K562 (cell line): ENCODE results near the gene SLC13A3. TPM values are rescaled to one million over a fixed set of nuclear protein-coding genes. Genes with fewer than 3 reads are reported as not detected.

Experiments used
- FOXK2 ChIP-seq, 2 experiments: fragments of 450-650 bp; IDR thresholded peaks in 1 of 2; conservative IDR thresholded peaks in 1 of 2; 2 replicates each; pipeline ENCODE4 v1.6.1; 2016; ENCODE audit warnings: low read depth in 2 of 2, mild to moderate bottlenecking in 1 of 2
- MIER1 ChIP-seq: fragments of 450-650 bp; IDR thresholded peaks from 2 replicates; pipeline ENCODE4 v1.6.1; 2016; ENCODE audit warnings: antibody characterized with exemption, mild to moderate bottlenecking, low read depth
- MTA1 ChIP-seq: fragments of 450-650 bp; IDR thresholded peaks from 2 replicates; pipeline ENCODE4 v1.6.1; 2017; ENCODE audit warnings: borderline replicate concordance
- NFIC ChIP-seq: fragments of 450-650 bp; IDR thresholded peaks from 2 replicates; pipeline ENCODE4 v1.6.1; 2017; ENCODE audit warnings: mild to moderate bottlenecking, inconsistent platforms
- POLR2A ChIP-seq: fragments of 450-650 bp; conservative IDR thresholded peaks from 2 replicates; pipeline ENCODE4 v1.6.1; 2016
- SIN3A ChIP-seq, 2 experiments: fragments of 150-350 bp in 1 of 2; IDR thresholded peaks; 2 replicates each; pipeline ENCODE4 v1.6.1; 2011 to 2016; ENCODE audit warnings: borderline replicate concordance in 2 of 2, low read depth in 2 of 2, low read length in 2 of 2, mild to moderate bottlenecking in 2 of 2, moderate library complexity in 2 of 2; ENCODE audit not compliant: control insufficient read depth in 1 of 2
- SOX6 ChIP-seq: fragments of 450-650 bp; IDR thresholded peaks from 2 replicates; pipeline ENCODE4 v1.6.1; 2014; ENCODE audit warnings: mild to moderate bottlenecking
- ZBTB1 ChIP-seq: sonication (generic); formaldehyde crosslinking; IDR thresholded peaks from 2 replicates; pipeline ENCODE4 v1.8.1; 2023; ENCODE audit warnings: missing genetic modification reagents, low read depth, mild to moderate bottlenecking, borderline replicate concordance
- ZC3H4 ChIP-seq: sonication (generic); formaldehyde crosslinking; IDR thresholded peaks from 2 replicates; pipeline ENCODE4 v1.9.0; 2021; ENCODE audit warnings: missing genetic modification reagents, borderline replicate concordance
- polyA plus RNA-seq, 8 experiments: library from polyadenylated mRNA; depleted of rRNA in 4 of 8; stranded (reverse) in 5 of 8; unstranded in 3 of 8; fragments of >200 nt; fragmentation: Nextera tagmentation in 2 of 8; fragmentation: Illumina TruSeq in 1 of 8; extraction: Ambion mirVana in 2 of 8; extraction: Trizol in 1 of 8; gene quantifications; 2 replicates each; pipeline versions ENCODE4 v1.2.1 to v1.2.3, GENCODE V29; 2011 to 2014; ENCODE audit warnings: inconsistent platforms in 1 of 8, missing spikeins in 1 of 8
- total RNA-seq, 7 experiments: library from RNA; depleted of rRNA in 6 of 7; stranded (reverse); fragments of >200 nt in 6 of 7; fragmentation: Illumina TruSeq in 2 of 7; extraction: Trizol in 2 of 7; gene quantifications; 2 replicates each; pipeline versions ENCODE4 v1.2.1 to v1.2.3, GENCODE V29; 2011 to 2021; ENCODE audit warnings: low replicate concordance in 1 of 7
- TF ChIP-seq, protein P1 (sequence below): sonication (generic); formaldehyde crosslinking; IDR thresholded peaks from 2 replicates; pipeline ENCODE4 v1.8.0; 2023; ENCODE audit warnings: mild to moderate bottlenecking, missing genetic modification reagents
- TF ChIP-seq, protein P2 (sequence below): sonication (generic); formaldehyde crosslinking; IDR thresholded peaks from 2 replicates; pipeline ENCODE4 v1.8.0; 2022; ENCODE audit warnings: mild to moderate bottlenecking, missing genetic modification reagents
- TF ChIP-seq, protein P3 (sequence below): fragments of 450-650 bp; IDR thresholded peaks from 2 replicates; pipeline ENCODE4 v1.6.1; 2016; ENCODE audit warnings: borderline replicate concordance
- TF ChIP-seq, protein P4 (sequence below): sonication (generic); formaldehyde crosslinking; IDR thresholded peaks from 2 replicates; pipeline ENCODE4 v1.8.0; 2023; ENCODE audit warnings: mild to moderate bottlenecking, missing genetic modification reagents

Gene SLC13A3
- total and polyA plus RNA-seq, 9 of the 15 experiments (the other 6 are each of a cell fraction or from before 2014, with no cell fraction given): 5.5 to 16.4 (median 8.5) TPM

DNA sequence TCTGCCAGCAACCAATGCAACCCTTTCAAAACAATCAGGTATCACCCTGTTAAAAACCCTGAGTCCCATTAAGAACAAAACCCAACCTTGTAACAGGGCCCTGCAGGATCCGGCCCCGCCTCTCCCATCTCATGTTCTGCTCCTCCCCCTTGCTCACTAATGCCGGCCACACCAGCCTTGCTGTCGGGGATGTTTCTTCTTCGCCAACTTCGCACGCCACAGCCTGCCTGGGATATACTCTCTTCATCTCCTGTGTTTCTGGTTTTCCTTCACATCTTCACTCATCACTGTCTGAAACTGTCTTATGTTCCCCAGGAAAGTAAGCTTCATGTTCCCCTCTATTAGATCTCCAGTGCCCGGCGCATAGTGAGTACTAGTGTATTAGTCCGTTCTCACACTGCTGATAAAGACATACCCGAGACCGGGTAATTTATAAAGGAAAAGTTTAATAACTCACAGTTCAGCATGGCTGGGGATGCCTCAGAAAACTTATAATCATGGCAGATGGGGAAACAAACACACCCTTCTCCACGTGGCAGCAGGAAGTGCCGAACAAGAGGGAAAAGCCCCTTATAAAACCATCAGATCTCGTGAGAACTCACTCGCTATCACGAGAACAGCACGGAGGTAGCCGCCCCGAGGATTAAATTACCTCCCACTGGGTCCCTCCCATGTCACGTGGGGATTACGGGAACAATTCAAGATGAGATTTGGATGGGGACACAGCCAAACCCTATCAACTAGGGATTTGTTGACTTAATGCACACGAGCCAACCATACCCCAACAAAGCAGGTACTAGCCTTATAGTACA is 32.9 kb upstream of the SLC13A3 start (continued):
- TF ChIP-seq POLR2A (peak; percentile 89), NFIC (0 out of 2 replicates have a peak, but pooled peaks have one; percentile 3), MTA1 (no peak), FOXK2 (conservative IDR thresholded peaks at IDR 0.05 in 1 of 2, IDR thresholded peaks at IDR 0.05 in 1 of 2; ENCODE audit: low read depth in 2 of 2) (peak; percentile 73 to 82), SIN3A (IDR thresholded peaks at IDR 0.05; ENCODE audit: borderline replicate concordance in 2 of 2, control insufficient read depth in 1 of 2, low read depth in 2 of 2, low read length in 2 of 2) (peak; percentile 75 to 95; a peak in 3 of 4 replicates), MIER1 (no peak), SOX6 (peak; percentile 67; the same call in 1 of the 2 replicates), ZC3H4 (CRISPR knock-in tag) (0 out of 2 replicates have a peak, but pooled peaks have one; percentile 20), ZBTB1 (CRISPR knock-in tag) (0 out of 2 replicates have a peak, but pooled peaks have one; percentile 37)
- TF ChIP-seq, protein P1, sequence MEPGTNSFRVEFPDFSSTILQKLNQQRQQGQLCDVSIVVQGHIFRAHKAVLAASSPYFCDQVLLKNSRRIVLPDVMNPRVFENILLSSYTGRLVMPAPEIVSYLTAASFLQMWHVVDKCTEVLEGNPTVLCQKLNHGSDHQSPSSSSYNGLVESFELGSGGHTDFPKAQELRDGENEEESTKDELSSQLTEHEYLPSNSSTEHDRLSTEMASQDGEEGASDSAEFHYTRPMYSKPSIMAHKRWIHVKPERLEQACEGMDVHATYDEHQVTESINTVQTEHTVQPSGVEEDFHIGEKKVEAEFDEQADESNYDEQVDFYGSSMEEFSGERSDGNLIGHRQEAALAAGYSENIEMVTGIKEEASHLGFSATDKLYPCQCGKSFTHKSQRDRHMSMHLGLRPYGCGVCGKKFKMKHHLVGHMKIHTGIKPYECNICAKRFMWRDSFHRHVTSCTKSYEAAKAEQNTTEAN (CRISPR knock-in tag): no peak
- TF ChIP-seq, protein P2, sequence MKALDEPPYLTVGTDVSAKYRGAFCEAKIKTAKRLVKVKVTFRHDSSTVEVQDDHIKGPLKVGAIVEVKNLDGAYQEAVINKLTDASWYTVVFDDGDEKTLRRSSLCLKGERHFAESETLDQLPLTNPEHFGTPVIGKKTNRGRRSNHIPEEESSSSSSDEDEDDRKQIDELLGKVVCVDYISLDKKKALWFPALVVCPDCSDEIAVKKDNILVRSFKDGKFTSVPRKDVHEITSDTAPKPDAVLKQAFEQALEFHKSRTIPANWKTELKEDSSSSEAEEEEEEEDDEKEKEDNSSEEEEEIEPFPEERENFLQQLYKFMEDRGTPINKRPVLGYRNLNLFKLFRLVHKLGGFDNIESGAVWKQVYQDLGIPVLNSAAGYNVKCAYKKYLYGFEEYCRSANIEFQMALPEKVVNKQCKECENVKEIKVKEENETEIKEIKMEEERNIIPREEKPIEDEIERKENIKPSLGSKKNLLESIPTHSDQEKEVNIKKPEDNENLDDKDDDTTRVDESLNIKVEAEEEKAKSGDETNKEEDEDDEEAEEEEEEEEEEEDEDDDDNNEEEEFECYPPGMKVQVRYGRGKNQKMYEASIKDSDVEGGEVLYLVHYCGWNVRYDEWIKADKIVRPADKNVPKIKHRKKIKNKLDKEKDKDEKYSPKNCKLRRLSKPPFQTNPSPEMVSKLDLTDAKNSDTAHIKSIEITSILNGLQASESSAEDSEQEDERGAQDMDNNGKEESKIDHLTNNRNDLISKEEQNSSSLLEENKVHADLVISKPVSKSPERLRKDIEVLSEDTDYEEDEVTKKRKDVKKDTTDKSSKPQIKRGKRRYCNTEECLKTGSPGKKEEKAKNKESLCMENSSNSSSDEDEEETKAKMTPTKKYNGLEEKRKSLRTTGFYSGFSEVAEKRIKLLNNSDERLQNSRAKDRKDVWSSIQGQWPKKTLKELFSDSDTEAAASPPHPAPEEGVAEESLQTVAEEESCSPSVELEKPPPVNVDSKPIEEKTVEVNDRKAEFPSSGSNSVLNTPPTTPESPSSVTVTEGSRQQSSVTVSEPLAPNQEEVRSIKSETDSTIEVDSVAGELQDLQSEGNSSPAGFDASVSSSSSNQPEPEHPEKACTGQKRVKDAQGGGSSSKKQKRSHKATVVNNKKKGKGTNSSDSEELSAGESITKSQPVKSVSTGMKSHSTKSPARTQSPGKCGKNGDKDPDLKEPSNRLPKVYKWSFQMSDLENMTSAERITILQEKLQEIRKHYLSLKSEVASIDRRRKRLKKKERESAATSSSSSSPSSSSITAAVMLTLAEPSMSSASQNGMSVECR (CRISPR knock-in tag): peak; percentile 83
- TF ChIP-seq, protein P3, sequence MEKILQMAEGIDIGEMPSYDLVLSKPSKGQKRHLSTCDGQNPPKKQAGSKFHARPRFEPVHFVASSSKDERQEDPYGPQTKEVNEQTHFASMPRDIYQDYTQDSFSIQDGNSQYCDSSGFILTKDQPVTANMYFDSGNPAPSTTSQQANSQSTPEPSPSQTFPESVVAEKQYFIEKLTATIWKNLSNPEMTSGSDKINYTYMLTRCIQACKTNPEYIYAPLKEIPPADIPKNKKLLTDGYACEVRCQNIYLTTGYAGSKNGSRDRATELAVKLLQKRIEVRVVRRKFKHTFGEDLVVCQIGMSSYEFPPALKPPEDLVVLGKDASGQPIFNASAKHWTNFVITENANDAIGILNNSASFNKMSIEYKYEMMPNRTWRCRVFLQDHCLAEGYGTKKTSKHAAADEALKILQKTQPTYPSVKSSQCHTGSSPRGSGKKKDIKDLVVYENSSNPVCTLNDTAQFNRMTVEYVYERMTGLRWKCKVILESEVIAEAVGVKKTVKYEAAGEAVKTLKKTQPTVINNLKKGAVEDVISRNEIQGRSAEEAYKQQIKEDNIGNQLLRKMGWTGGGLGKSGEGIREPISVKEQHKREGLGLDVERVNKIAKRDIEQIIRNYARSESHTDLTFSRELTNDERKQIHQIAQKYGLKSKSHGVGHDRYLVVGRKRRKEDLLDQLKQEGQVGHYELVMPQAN: peak; percentile 95
- TF ChIP-seq, protein P4, sequence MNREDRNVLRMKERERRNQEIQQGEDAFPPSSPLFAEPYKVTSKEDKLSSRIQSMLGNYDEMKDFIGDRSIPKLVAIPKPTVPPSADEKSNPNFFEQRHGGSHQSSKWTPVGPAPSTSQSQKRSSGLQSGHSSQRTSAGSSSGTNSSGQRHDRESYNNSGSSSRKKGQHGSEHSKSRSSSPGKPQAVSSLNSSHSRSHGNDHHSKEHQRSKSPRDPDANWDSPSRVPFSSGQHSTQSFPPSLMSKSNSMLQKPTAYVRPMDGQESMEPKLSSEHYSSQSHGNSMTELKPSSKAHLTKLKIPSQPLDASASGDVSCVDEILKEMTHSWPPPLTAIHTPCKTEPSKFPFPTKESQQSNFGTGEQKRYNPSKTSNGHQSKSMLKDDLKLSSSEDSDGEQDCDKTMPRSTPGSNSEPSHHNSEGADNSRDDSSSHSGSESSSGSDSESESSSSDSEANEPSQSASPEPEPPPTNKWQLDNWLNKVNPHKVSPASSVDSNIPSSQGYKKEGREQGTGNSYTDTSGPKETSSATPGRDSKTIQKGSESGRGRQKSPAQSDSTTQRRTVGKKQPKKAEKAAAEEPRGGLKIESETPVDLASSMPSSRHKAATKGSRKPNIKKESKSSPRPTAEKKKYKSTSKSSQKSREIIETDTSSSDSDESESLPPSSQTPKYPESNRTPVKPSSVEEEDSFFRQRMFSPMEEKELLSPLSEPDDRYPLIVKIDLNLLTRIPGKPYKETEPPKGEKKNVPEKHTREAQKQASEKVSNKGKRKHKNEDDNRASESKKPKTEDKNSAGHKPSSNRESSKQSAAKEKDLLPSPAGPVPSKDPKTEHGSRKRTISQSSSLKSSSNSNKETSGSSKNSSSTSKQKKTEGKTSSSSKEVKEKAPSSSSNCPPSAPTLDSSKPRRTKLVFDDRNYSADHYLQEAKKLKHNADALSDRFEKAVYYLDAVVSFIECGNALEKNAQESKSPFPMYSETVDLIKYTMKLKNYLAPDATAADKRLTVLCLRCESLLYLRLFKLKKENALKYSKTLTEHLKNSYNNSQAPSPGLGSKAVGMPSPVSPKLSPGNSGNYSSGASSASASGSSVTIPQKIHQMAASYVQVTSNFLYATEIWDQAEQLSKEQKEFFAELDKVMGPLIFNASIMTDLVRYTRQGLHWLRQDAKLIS (CRISPR knock-in tag): peak; percentile 88
